Ovary (tissue), 9 donors: ENCODE data around the gene PHETA2. TPM values are rescaled to one million over a fixed set of nuclear protein-coding genes. Genes with fewer than 3 reads are reported as not detected.
"Not testable (repeated sequence)": the region's sequence is repeated elsewhere in the genome, so short reads cannot be mapped to it uniquely, and the experiment has no call there.

ENCODE experiments used
- DNase-seq, 5 donors: peaks; one replicate each; pipeline ENCODE4 v3.0.0-alpha.2; 2019 to 2020
- H3K27ac ChIP-seq, 2 donors: fragments of 200-600 bp; one replicate each; pipeline versions ENCODE4 v1.5.1 to v1.8.0; 2019 to 2022
- H3K27me3 ChIP-seq: fragments of 200-600 bp; one replicate; pipeline ENCODE4 v1.8.0; 2022
- H3K36me3 ChIP-seq: fragments of 200-600 bp; sonication (generic); one replicate; pipeline ENCODE4 v1.5.1; 2019
- H3K4me1 ChIP-seq: one replicate; pipeline ENCODE4 v1.8.1; 2013; ENCODE audit warnings: mild to moderate bottlenecking, moderate library complexity; ENCODE audit not compliant: insufficient read depth
- H3K4me3 ChIP-seq: fragments of 200-600 bp; sonication (generic); one replicate; pipeline ENCODE4 v1.5.1; 2017
- H3K9me3 ChIP-seq, 2 donors: fragments of 200-600 bp in 1 of 2; sonication (generic) in 1 of 2; one replicate each; pipeline versions ENCODE4 v1.5.1 to v1.8.1; 2013 to 2019; ENCODE audit warnings: mild to moderate bottlenecking in 1 of 2, moderate library complexity in 1 of 2
- EP300 ChIP-seq: sonication (generic); formaldehyde crosslinking; IDR thresholded peaks from one replicate; pipeline ENCODE4 v1.6.1; 2017; ENCODE audit warnings: antibody characterized with exemption
- POLR2A ChIP-seq: fragments of 450-650 bp; IDR thresholded peaks from one replicate; pipeline ENCODE4 v1.6.1; 2017; ENCODE audit warnings: antibody characterized with exemption, mild to moderate bottlenecking, moderate library complexity
- WGBS, 3 donors: extraction: QIAGEN DNeasy Blood & Tissue Kit in 1 of 3; methylation state at CpG; one replicate each; pipeline versions ENCODE4 v1.1.5 to v1.1.7; 2013 to 2017; 5-methylcytosine and 5-hydroxymethylcytosine counted together
- intact Hi-C, 4 donors: fragments of 100-400 bp; cut with DNase I; formaldehyde crosslinking; loops; one replicate each; pipeline versions ENCODE4 v1.11.0 to v1.15.1; 2022 to 2023
- polyA plus RNA-seq, 2 donors: library from polyadenylated mRNA; stranded (reverse); fragments of 200-250 nt in 1 of 2; fragments of 350-450 nt in 1 of 2; fragmentation: Illumina TruSeq in 1 of 2; extraction: RNeasy Lipid Tissue Mini Kit (QIAGEN cat#74804) in 1 of 2; gene quantifications; one replicate each; pipeline ENCODE4 v1.2.3, GENCODE V29; 2013 to 2014
- total RNA-seq, 7 donors: library from RNA; depleted of rRNA in 2 of 7; stranded (reverse); fragments of >200 nt in 2 of 7; fragmentation: NEBNext Ultra II Directional in 3 of 7; extraction: Animal tissue kit (Norgen Biotek cat#: 25700) in 3 of 7; gene quantifications; one replicate each; pipeline versions ENCODE4 v1.1.0 to v1.2.4, GENCODE V29; 2016 to 2023
- TF ChIP-seq, protein P1 (sequence below), 3 donors: fragments of 450-650 bp in 2 of 3; fragments of 200-600 bp in 1 of 3; IDR thresholded peaks; one replicate each; pipeline versions ENCODE4 v1.5.1 to v1.8.0; 2016 to 2022; ENCODE audit warnings: antibody characterized with exemption in 3 of 3, mild to moderate bottlenecking in 1 of 3
- donor health status: DM: no; HTN: no; CAD: no; lungs with moderate emphysema.
- donor health status: DM: no; HTN: no; CAD: no.
- donor health status: Bipolar disorder and iron deficiency.
- donor health status: DM: yes; HTN: yes; CAD: no.
- donor health status: DM: no; HTN: no; CAD: no.
- donor health status: DM: yes; HTN: yes; CAD: no.

Gene PHETA2
- total and polyA plus RNA-seq, 9 donors: 3.4 to 10.2 (median 8.0) TPM

GRCh38 chr22:42091455-42091782 is 17.4 kb downstream of the PHETA2 start:
- WGBS, 3 donors: 15 to 24% (median 17%) methylated on average over 7 of the region's 7 CpGs
- peaks cover 8% of the 10 kb centered on the region for H3K4me1 ChIP-seq

GRCh38 chr22:42101199-42101598 is 27.2 kb downstream of the PHETA2 start:
- WGBS, 3 donors: 95 to 99% (median 98%) methylated on average over 3 of the region's 3 CpGs
- H3K36me3 ChIP-seq: no peaks in the 10 kb centered on the region
- no peak for DNase-seq

More at GRCh38 chr22:42091455-42091782, 17.4 kb downstream of the PHETA2 start:
- Histone ChIP-seq H3K36me3 (no peaks in the 10 kb centered on the region), H3K9me3 (no peaks in the 10 kb centered on the region), H3K27me3 (no peaks in the 10 kb centered on the region), H3K27ac (peak overlapping the region; percentile 49 to 84), H3K4me3 (peak overlapping the region; percentile 89)
- TF ChIP-seq POLR2A (no peak), EP300 (no peak)
- TF ChIP-seq, protein P1, sequence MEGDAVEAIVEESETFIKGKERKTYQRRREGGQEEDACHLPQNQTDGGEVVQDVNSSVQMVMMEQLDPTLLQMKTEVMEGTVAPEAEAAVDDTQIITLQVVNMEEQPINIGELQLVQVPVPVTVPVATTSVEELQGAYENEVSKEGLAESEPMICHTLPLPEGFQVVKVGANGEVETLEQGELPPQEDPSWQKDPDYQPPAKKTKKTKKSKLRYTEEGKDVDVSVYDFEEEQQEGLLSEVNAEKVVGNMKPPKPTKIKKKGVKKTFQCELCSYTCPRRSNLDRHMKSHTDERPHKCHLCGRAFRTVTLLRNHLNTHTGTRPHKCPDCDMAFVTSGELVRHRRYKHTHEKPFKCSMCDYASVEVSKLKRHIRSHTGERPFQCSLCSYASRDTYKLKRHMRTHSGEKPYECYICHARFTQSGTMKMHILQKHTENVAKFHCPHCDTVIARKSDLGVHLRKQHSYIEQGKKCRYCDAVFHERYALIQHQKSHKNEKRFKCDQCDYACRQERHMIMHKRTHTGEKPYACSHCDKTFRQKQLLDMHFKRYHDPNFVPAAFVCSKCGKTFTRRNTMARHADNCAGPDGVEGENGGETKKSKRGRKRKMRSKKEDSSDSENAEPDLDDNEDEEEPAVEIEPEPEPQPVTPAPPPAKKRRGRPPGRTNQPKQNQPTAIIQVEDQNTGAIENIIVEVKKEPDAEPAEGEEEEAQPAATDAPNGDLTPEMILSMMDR (IDR thresholded peaks at IDR 0.05): no peak
- intact Hi-C loops: loop anchor here in 2 of 4 donors (5.0 to 10.0 kb wide), 2 partner anchors 183 to 346 kb away; partner anchors contain the start of gene TCF20 (in 1 of the 2)
- DNase-seq: peak in 1 of 5 donors; percentile 32

GRCh38 chr22:42104332-42104860 is 30.3 kb downstream of the PHETA2 start:
- H3K36me3 ChIP-seq, H3K4me3 ChIP-seq, H3K9me3 ChIP-seq, DNase-seq, H3K4me1 ChIP-seq, intact Hi-C loops, H3K27ac ChIP-seq, H3K27me3 ChIP-seq: not testable (repeated sequence)
- WGBS, 3 donors: 94 to 95% (median 95%) methylated on average over 6 of the region's 6 CpGs

More at GRCh38 chr22:42101199-42101598, 27.2 kb downstream of the PHETA2 start:
- H3K9me3 ChIP-seq: peaks cover 0 to 6% of the 10 kb centered on the region in 2 donors
- TF ChIP-seq, protein P1 (IDR thresholded peaks at IDR 0.05): no peak
- TF ChIP-seq POLR2A (no peak), EP300 (no peak)
- intact Hi-C loops: no loop called here
- no peak overlapping the region for H3K4me3 ChIP-seq
- H3K4me1 ChIP-seq: no peaks in the 10 kb centered on the region
- no peak overlapping the region for H3K27ac ChIP-seq
- no peaks in the 10 kb centered on the region for H3K27me3 ChIP-seq

- Histone ChIP-seq H3K4me1 (no peaks in the 10 kb centered on the region), H3K27ac (no peak overlapping the region), H3K36me3 (no peaks in the 10 kb centered on the region), H3K4me3 (no peak overlapping the region), H3K27me3 (no peaks in the 10 kb centered on the region), H3K9me3 (no peaks in the 10 kb centered on the region)
- no peak for DNase-seq
- WGBS, 3 donors: 71 to 75% (median 73%) methylated on average over 18 of the region's 18 CpGs
- intact Hi-C loops: no loop called here
- TF ChIP-seq POLR2A (no peak), EP300 (no peak)
- TF ChIP-seq, protein P1 (IDR thresholded peaks at IDR 0.05): no peak
Observed at GRCh38 chr22:42108848-42109247, 34.8 kb downstream of the PHETA2 start.

DNA sequence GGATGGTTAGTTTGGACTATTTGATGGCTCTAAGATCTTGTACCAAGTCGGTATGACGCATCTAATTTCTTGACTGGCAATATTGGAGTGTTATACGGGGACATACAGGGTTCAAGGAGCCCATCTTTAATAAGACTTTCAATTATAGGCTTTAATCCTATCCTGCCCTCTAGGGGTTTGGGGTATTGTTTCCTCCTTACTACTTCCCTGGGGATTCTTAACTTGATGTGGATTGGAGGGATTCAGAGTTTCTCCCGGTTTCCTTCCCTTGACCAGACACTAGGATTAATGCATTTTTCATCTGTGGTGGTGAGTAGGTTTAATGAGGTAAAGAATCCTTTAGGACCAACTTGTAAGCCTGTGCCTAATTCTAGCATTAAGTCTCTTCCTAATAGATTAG is 37.8 kb downstream of the PHETA2 start:
- H3K9me3 ChIP-seq: peaks cover 0 to 3% of the 10 kb centered on the region in 2 donors
- H3K4me1 ChIP-seq: peaks cover 1% of the 10 kb centered on the region
- WGBS, 3 donors: 88 to 94% (median 89%) methylated on average over 4 of the region's 4 CpGs
- no peaks in the 10 kb centered on the region for H3K27me3 ChIP-seq
- H3K4me3 ChIP-seq: no peak overlapping the region
- no peak overlapping the region for H3K27ac ChIP-seq
- intact Hi-C loops: no loop called here
- no peaks in the 10 kb centered on the region for H3K36me3 ChIP-seq
- TF ChIP-seq EP300: no peak
- TF ChIP-seq, protein P1 (IDR thresholded peaks at IDR 0.05): no peak
- TF ChIP-seq POLR2A: no peak
- DNase-seq: no peak

DNA sequence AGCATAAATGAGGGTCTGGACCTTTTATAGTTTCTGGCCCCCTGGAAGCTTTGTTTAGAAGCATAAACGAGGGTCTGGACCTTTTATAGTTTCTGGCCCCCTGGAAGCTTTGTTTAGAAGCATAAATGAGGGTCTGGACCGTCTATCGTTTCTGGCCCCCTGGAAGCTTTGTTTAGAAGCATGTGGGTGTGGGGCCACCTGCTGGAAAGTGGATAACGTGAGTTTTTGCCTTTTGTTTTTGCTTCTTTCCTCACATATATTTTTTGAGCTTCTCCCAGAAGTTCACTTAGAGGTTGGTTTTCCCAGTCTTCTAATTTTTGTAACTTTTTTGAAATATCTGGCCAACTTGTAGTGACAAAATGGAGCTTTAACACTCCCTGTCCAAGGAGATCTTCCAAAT is 38.7 kb downstream of the PHETA2 start:
- intact Hi-C loops, H3K9me3 ChIP-seq, H3K27ac ChIP-seq, H3K4me1 ChIP-seq, H3K36me3 ChIP-seq, H3K27me3 ChIP-seq, DNase-seq, H3K4me3 ChIP-seq: not testable (repeated sequence)
- 15 to 24% (median 20%) methylated on average over 4 of the region's 4 CpGs for WGBS, 3 donors
